WTC11 (cell line): Measurements from ENCODE around the gene ABHD17C.

Experiments
- CTCF ChIP-seq: fragments of 200-600 bp; IDR thresholded peaks from 2 replicates; pipeline ENCODE4 v1.8.0; 2022; ENCODE audit warnings: antibody characterized with exemption
- EMX1 ChIP-seq: fragments of 250-450 bp; sonication (Bioruptor Pico); IDR thresholded peaks from 2 replicates; pipeline ENCODE4 v1.8.0; 2021; ENCODE audit warnings: mild to moderate bottlenecking
- NFATC4 ChIP-seq: fragments of 250-450 bp; sonication (Bioruptor Pico); IDR thresholded peaks from 2 replicates; pipeline ENCODE4 v1.9.0; 2021; ENCODE audit warnings: mild to moderate bottlenecking
- SOX15 ChIP-seq: fragments of 250-450 bp; sonication (Bioruptor Pico); IDR thresholded peaks from 2 replicates; pipeline ENCODE4 v1.9.0; 2021; ENCODE audit warnings: mild to moderate bottlenecking
- TCF7 ChIP-seq: sonication (generic); formaldehyde crosslinking; IDR thresholded peaks from 2 replicates; pipeline ENCODE4 v1.8.0; 2022; ENCODE audit warnings: mild to moderate bottlenecking, low read depth, missing genetic modification reagents, moderate library complexity
- TEAD1 ChIP-seq: sonication (generic); formaldehyde crosslinking; IDR thresholded peaks from 2 replicates; pipeline ENCODE4 v1.8.0; 2022; ENCODE audit warnings: mild to moderate bottlenecking, missing genetic modification reagents
- TP53 ChIP-seq: sonication (generic); formaldehyde crosslinking; IDR thresholded peaks from 2 replicates; pipeline ENCODE4 v1.8.1; 2023; ENCODE audit warnings: mild to moderate bottlenecking, missing genetic modification reagents
- ZNF263 ChIP-seq: sonication (generic); formaldehyde crosslinking; IDR thresholded peaks from 2 replicates; pipeline ENCODE4 v1.8.1; 2022; ENCODE audit warnings: low read depth, mild to moderate bottlenecking, moderate library complexity, missing genetic modification reagents

GRCh38 chr15:80685628-80686027 is 9.5 kb upstream of the ABHD17C start:
- no peak for TF ChIP-seq CTCF
- TF ChIP-seq EMX1 (CRISPR knock-in tag) = no peak
- no peak for TF ChIP-seq SOX15
- no peak for TF ChIP-seq NFATC4 (CRISPR knock-in tag)
- no peak for TF ChIP-seq ZNF263
- TF ChIP-seq TCF7 (CRISPR knock-in tag) = no peak
- TF ChIP-seq TEAD1 (CRISPR knock-in tag) = no peak
- no peak for TF ChIP-seq TP53 (CRISPR knock-in tag)
